ENCODE results near the gene DUSP5.
A peak's percentile ranks its signal among the peaks of the same experiment; 100 is the strongest.

DUSP5 gene

DNA sequence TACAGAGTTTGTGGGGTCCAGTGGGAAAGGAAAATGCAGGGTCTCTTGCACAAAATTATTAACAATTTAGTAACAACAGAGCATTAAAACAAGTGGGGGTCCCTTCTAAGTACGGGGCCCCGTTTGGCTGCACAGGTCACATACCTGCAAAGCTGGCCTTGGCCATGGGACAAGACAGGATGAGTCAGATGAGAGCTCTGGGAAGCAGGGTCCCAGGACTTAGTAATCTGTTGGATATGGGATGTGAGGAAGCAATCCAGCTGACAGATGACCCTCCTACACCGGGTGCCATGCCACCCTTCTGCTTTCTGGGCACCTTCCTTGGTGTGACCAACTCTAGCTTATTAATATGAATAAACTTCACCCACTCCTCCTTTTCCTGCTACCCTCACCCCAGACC lies 3.2 kb upstream of the DUSP5 start:
- Histone ChIP-seq H3K27me3 (ENCODE audit: control insufficient read depth, insufficient read depth, low read length) (peaks cover 19% of the 10 kb centered on the region; the same call in 1 of the 2 replicates), H3K4me3 (ENCODE audit: low read depth, low read length) (no peak overlapping the region), H3K9ac (ENCODE audit: low read length) (no peak overlapping the region), H3K36me3 (ENCODE audit: control insufficient read depth, insufficient read depth, low read length) (no peaks in the 10 kb centered on the region), H3K27ac (ENCODE audit: low read depth, low read length) (no peak overlapping the region), H3K9me3 (ENCODE audit: control insufficient read depth, insufficient read depth, low read depth, low read length) (no peaks in the 10 kb centered on the region), H3K4me1 (ENCODE audit: control insufficient read depth, insufficient read depth, low read length) (peaks cover 32% of the 10 kb centered on the region)

DNA sequence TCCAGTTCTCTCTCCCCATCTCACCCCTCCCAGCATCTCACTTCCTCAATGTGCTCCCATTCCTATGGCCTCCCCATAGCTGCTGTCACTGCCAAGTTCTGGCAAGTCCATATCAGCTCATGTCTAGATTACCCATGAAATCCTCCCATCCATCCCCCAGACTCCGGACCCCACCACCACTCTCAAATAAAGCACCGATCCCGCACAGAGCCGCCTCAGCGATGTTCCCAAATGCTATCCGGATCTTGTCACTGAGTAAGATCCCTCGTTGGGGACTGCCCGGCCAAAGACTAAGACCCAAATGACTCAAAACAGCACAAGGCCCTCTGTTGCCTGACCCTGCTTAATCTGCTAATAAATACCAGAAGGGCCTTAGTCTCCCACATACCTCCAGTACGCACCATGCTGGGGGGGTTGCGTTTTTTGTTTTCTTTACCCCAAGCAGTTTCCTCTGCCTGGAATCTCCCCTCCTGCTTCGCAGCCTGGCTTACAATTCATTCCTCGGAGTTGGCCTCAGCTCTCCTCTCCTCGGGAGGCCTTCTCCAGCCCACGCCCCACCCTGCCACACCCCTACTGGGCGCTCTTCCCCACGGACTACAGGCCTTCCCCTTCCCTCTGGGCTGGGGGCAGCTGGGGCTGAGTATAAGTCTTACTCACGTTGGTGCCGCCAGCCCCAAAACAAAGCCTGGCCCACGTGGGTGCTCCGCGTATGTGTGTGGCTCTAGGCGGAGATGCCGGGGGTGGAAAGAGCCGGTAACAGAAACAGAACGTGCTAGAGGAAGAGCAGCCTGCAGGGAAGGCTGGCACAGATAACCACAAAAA lies 1.8 kb upstream of the DUSP5 start:
- Histone ChIP-seq H3K36me3 (ENCODE audit: control insufficient read depth, insufficient read depth, low read length) (no peaks in the 10 kb centered on the region), H3K27me3 (ENCODE audit: control insufficient read depth, insufficient read depth, low read length) (peaks cover 19% of the 10 kb centered on the region; the same call in 1 of the 2 replicates), H3K9ac (ENCODE audit: low read length) (peak overlapping the region; percentile 89), H3K4me3 (ENCODE audit: low read depth, low read length) (peak overlapping the region; percentile 89), H3K9me3 (ENCODE audit: control insufficient read depth, insufficient read depth, low read depth, low read length) (no peaks in the 10 kb centered on the region), H3K27ac (ENCODE audit: low read depth, low read length) (no peak overlapping the region), H3K4me1 (ENCODE audit: control insufficient read depth, insufficient read depth, low read length) (peaks cover 42% of the 10 kb centered on the region)

DNA sequence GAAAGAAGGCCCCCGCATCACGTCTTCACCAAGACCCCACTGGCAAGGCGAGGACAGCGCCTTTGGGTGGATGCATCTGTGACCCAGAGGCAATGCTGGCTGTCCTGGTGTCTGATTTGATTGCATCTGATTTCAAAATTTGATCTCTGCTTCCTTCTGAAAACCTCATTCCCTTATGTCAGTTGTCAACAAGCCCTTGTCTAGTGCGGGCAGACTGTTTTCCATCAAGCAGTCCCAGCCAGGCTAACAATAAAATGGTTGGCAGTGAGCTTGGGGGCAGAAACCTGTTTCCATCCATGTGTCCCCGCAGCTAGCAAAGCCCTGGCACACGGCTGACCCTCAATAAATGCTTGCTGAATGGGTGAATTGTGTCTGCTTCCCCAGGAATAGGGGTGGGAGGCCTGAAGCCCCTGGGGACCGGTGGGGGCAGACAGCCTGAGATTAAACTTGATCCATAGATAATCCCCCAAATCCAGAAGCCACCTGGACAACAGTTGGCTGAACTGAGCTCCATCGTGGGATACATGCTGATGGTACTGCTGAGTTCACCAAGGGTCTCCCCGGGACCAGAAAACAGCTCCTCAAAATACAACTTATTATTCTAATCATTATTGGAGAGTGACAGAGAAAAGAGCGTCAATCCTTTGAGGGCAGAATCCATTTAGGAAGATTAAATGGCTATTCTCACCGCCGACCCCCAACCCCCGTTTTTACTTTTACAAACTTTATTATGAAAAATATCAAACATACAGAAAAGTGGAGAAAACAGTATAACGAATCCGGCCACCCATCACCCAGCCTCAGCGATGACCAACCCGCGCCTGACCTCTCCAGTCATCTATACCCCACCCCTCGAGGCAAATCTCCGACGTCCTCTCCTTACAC lies 912 bp upstream of the DUSP5 start:
- Histone ChIP-seq H3K27ac (ENCODE audit: low read depth, low read length) (peak overlapping the region; percentile 80; the same call in 1 of the 2 replicates), H3K9ac (ENCODE audit: low read length) (peak overlapping the region; percentile 89), H3K36me3 (ENCODE audit: control insufficient read depth, insufficient read depth, low read length) (no peaks in the 10 kb centered on the region), H3K27me3 (ENCODE audit: control insufficient read depth, insufficient read depth, low read length) (peaks cover 19% of the 10 kb centered on the region; the same call in 1 of the 2 replicates), H3K4me3 (ENCODE audit: low read depth, low read length) (peak overlapping the region; percentile 89), H3K4me1 (ENCODE audit: control insufficient read depth, insufficient read depth, low read length) (peaks cover 50% of the 10 kb centered on the region), H3K9me3 (ENCODE audit: control insufficient read depth, insufficient read depth, low read depth, low read length) (no peaks in the 10 kb centered on the region)

DNA sequence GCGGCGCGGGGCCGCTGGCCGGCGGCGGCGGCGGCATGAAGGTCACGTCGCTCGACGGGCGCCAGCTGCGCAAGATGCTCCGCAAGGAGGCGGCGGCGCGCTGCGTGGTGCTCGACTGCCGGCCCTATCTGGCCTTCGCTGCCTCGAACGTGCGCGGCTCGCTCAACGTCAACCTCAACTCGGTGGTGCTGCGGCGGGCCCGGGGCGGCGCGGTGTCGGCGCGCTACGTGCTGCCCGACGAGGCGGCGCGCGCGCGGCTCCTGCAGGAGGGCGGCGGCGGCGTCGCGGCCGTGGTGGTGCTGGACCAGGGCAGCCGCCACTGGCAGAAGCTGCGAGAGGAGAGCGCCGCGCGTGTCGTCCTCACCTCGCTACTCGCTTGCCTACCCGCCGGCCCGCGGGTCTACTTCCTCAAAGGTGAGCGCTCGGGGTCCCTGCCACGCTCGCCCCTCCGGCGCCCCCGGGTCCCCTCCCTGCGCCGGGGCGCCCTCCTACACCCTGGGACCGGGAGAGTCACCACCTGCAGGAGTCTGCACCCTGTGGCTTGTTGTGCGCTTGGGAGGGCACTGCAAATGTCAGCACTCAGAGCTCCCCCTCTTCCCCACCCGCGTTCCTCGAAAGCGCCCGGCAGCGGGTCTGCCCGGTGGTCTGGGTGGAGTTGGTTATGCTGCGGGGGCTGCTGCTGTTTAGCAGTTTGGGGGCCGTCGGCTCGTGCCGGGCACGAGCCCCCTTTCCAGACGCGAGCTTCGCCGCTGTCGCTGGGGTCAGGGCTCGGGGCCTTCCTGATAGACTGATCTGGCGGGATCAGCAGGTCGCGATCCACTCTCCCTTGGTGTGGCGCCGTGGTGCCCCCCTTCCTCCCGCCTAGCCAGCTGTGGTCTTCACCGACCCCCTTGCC lies 627 bp downstream of the DUSP5 start:
- Histone ChIP-seq H3K4me1 (ENCODE audit: control insufficient read depth, insufficient read depth, low read length) (peaks cover 58% of the 10 kb centered on the region), H3K27me3 (ENCODE audit: control insufficient read depth, insufficient read depth, low read length) (peaks cover 19% of the 10 kb centered on the region; the same call in 1 of the 2 replicates), H3K9ac (ENCODE audit: low read length) (peak overlapping the region; percentile 88), H3K9me3 (ENCODE audit: control insufficient read depth, insufficient read depth, low read depth, low read length) (no peaks in the 10 kb centered on the region), H3K27ac (ENCODE audit: low read depth, low read length) (peak overlapping the region; percentile 18; the same call in 1 of the 2 replicates), H3K4me3 (ENCODE audit: low read depth, low read length) (peak overlapping the region; percentile 89), H3K36me3 (ENCODE audit: control insufficient read depth, insufficient read depth, low read length) (peaks cover 9% of the 10 kb centered on the region)

DNA sequence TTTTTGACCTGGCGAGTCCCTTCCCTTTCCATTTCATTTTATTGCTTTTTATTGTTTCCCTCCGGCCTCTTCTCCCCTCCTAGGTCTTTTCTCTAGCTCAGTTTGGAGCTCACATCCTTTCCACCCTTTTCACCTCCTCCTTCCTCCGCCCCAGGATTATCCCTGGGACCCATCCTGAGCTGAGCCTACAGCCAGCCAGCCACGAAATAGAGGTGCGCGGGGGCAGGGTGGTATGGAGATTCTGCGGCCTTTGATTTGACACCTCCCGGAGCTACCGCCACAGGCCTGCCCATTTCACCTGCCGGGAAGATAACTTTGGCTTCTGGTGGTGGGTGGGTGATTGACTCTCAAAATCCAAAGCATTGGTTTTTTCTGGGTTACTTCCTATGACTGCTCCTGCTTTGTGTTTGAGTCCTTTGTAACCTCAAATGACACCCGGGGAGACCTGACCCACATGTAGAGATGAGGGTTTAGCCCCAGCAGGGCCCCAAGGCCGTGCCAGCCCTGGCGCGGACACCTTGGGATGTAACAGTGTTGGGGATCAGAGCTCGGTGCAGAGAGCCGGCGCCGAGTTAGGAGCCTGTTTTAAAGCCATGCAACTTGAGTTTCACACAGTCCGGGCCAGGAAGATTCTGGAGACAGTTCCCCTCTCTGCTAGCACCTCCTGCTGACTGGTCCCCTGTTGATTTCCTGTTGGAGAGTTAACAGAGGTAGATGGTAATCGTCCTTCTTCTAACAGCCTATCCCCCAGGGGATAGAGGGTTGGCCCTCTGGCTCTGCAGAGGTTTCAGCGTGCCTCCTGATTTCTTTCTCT lies 1.5 kb downstream of the DUSP5 start:
- Histone ChIP-seq H3K4me1 (ENCODE audit: control insufficient read depth, insufficient read depth, low read length) (peaks cover 49% of the 10 kb centered on the region), H3K9me3 (ENCODE audit: control insufficient read depth, insufficient read depth, low read depth, low read length) (no peaks in the 10 kb centered on the region), H3K27ac (ENCODE audit: low read depth, low read length) (peak overlapping the region; percentile 18; the same call in 1 of the 2 replicates), H3K36me3 (ENCODE audit: control insufficient read depth, insufficient read depth, low read length) (peaks cover 16% of the 10 kb centered on the region), H3K4me3 (ENCODE audit: low read depth, low read length) (peak overlapping the region; percentile 89), H3K9ac (ENCODE audit: low read length) (peak overlapping the region; percentile 88), H3K27me3 (ENCODE audit: control insufficient read depth, insufficient read depth, low read length) (peaks cover 19% of the 10 kb centered on the region; the same call in 1 of the 2 replicates)

DNA sequence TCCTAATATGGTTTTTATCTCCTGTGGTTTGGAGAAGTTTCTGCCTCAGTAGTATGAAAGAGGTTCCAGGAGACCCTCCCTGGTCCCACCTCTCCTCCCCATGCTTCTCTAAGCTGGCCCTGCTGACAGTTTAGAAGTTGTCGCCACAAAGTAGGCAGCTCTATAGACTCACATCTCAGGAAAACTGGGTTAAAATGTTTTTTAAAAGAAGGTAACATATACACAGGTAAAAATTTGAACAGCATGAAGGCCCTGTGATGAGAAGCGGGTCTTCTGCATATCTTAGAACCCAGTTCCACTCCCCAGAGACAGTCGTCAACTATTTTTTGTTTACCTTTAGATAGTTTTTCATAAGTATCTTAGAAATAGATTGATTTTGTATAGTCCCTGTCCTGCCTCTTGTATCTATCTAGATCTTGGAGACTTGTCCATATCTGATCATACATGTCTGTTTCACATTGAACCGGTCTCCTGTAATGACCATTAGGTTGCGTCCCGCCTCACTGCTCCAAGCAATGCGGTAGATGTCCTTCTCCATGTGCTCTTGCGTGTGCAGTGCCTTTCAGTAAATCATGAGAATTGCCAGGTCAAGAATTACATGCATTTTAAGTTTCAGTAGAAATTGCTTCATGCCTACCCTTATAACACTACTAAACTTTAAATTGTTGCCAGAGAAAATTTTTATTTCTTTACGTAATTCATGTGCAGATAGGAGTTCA lies 2.2 kb downstream of the DUSP5 start:
- Histone ChIP-seq H3K27me3 (ENCODE audit: control insufficient read depth, insufficient read depth, low read length) (peaks cover 19% of the 10 kb centered on the region; the same call in 1 of the 2 replicates), H3K27ac (ENCODE audit: low read depth, low read length) (no peak overlapping the region; the same call in 1 of the 2 replicates), H3K4me1 (ENCODE audit: control insufficient read depth, insufficient read depth, low read length) (peaks cover 48% of the 10 kb centered on the region), H3K36me3 (ENCODE audit: control insufficient read depth, insufficient read depth, low read length) (peaks cover 24% of the 10 kb centered on the region), H3K9me3 (ENCODE audit: control insufficient read depth, insufficient read depth, low read depth, low read length) (no peaks in the 10 kb centered on the region), H3K4me3 (ENCODE audit: low read depth, low read length) (peak overlapping the region; percentile 89), H3K9ac (ENCODE audit: low read length) (peak overlapping the region; percentile 88)

DNA sequence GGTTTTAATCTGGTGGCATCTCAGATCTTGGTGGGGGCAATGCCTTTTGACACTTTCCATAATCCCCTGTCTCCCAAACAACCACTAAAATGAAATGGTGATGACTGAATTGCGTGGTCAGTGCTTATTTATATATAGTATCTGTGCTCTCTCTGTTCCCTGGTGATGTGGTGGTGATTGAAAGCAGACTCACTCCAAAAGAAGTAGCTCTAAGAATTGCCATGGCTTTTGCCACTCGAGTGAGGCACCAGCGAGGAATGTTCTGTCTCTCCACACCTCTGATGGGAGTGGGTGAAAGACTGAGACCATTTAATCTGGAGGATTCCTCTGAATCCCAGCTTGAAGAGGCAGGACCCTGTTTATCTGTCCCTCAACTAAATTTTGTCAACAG lies 2.8 kb downstream of the DUSP5 start:
- H3K36me3 ChIP-seq (ENCODE audit: control insufficient read depth, insufficient read depth, low read length) = peaks cover 29% of the 10 kb centered on the region
- no peak overlapping the region; the same call in 1 of the 2 replicates for H3K27ac ChIP-seq (ENCODE audit: low read depth, low read length)
- peak overlapping the region; percentile 56 for H3K9ac ChIP-seq (ENCODE audit: low read length)
- peaks cover 19% of the 10 kb centered on the region; the same call in 1 of the 2 replicates for H3K27me3 ChIP-seq (ENCODE audit: control insufficient read depth, insufficient read depth, low read length)
- H3K4me1 ChIP-seq (ENCODE audit: control insufficient read depth, insufficient read depth, low read length) = peaks cover 48% of the 10 kb centered on the region
- H3K9me3 ChIP-seq (ENCODE audit: control insufficient read depth, insufficient read depth, low read depth, low read length) = no peaks in the 10 kb centered on the region
- peak overlapping the region; percentile 89; the same call in 1 of the 2 replicates for H3K4me3 ChIP-seq (ENCODE audit: low read depth, low read length)

DNA sequence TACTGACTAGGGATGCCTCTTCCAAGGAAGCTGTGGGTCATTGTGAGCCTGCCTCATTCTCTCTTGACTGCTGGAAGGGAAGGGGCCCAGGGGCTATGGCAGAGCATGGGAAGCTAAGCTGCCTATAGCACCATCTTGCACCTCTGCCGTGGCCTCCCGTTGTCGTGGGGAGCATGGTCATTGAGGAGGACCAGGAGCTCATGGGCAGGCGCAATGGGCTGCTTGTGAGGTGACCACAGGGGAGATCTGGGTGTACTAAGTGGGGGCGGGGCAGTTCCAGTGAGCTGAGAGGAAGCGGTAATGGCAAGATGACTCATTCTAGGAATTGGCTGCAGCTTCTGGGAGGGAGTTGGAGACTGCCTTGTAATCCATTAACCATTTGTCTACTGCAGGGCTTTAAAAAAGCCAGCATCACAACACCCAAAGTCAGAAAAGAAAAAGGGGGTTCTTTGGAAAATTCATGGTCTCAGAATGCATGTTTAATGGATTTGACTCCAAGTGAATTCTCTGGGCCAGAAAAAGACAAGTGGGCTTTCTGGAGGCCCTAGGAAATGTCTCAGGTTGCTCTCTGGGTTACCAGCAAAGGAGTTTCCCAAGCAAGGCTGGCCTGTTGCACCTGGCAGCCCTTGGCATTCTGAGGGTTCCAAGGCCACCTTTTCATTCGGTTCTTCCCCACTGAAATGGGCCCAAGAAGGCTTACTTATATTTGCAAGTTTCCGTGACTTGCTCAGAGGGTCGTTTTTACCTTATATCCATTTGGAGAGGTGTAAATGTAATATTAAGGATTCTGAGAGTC lies 3.6 kb downstream of the DUSP5 start:
- Histone ChIP-seq H3K27me3 (ENCODE audit: control insufficient read depth, insufficient read depth, low read length) (peaks cover 16% of the 10 kb centered on the region; the same call in 1 of the 2 replicates), H3K9ac (ENCODE audit: low read length) (peak overlapping the region; percentile 56), H3K4me1 (ENCODE audit: control insufficient read depth, insufficient read depth, low read length) (peaks cover 41% of the 10 kb centered on the region), H3K4me3 (ENCODE audit: low read depth, low read length) (peak overlapping the region; percentile 89), H3K9me3 (ENCODE audit: control insufficient read depth, insufficient read depth, low read depth, low read length) (no peaks in the 10 kb centered on the region), H3K36me3 (ENCODE audit: control insufficient read depth, insufficient read depth, low read length) (peaks cover 37% of the 10 kb centered on the region), H3K27ac (ENCODE audit: low read depth, low read length) (peak overlapping the region; percentile 23; the same call in 1 of the 2 replicates)
